Measurements from ENCODE around the gene ACSBG1.

ACSBG1 gene

GRCh38 chr15:78263351-78263781, 29.0 kb upstream of the ACSBG1 start:
- no peak for DNase-seq (ENCODE audit: low read depth)
- no peak overlapping the region for H3K4me3 ChIP-seq (ENCODE audit: low read length)
- TF ChIP-seq, protein P1, sequence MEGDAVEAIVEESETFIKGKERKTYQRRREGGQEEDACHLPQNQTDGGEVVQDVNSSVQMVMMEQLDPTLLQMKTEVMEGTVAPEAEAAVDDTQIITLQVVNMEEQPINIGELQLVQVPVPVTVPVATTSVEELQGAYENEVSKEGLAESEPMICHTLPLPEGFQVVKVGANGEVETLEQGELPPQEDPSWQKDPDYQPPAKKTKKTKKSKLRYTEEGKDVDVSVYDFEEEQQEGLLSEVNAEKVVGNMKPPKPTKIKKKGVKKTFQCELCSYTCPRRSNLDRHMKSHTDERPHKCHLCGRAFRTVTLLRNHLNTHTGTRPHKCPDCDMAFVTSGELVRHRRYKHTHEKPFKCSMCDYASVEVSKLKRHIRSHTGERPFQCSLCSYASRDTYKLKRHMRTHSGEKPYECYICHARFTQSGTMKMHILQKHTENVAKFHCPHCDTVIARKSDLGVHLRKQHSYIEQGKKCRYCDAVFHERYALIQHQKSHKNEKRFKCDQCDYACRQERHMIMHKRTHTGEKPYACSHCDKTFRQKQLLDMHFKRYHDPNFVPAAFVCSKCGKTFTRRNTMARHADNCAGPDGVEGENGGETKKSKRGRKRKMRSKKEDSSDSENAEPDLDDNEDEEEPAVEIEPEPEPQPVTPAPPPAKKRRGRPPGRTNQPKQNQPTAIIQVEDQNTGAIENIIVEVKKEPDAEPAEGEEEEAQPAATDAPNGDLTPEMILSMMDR (IDR thresholded peaks at IDR 0.05; ENCODE audit: insufficient read depth, low read depth, low read length, missing control alignments): no peak

DNA sequence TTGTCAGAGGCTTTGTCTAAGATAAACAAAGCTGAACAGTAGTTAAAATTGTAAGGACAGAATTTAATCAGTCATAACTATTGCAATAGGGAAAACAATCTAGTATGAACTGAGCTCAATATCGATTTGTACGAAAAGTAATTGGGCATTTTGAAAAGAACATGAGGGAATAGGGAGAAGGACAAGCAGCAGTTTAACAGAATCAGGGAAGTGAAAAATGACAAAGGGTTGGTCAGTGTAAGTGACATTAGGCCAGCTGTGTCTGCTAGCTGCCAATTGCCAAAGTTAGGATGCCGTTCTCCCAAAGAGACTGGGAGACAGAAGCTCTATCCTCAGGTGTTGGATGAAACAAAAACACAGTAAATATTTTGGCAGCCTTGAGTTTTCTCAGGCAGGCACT, 26.7 kb upstream of the ACSBG1 start:
- TF ChIP-seq, protein P1 (IDR thresholded peaks at IDR 0.05; ENCODE audit: insufficient read depth, low read depth, low read length, missing control alignments): no peak
- no peak overlapping the region for H3K4me3 ChIP-seq (ENCODE audit: low read length)
- no peak for DNase-seq (ENCODE audit: low read depth)

DNA sequence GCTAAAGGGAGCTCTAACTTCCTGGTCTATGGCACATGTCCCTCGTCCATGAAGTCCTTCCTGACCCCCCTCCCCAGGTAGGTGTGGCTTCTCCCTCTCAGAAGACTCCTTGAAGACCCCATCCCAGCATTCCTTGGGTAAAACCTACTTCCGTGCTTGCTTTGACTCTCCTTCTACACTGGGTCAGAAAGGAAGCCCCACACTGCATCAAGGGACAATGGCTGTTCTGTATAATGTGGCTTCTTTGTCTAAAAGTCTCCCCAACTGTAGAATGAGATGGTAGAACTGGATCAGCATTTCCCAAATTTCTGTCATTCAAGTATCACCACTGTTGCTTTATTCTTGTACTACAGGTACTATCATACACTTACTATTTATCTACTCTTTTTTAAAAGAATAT, 26.1 kb upstream of the ACSBG1 start:
- TF ChIP-seq, protein P1 (IDR thresholded peaks at IDR 0.05; ENCODE audit: insufficient read depth, low read depth, low read length, missing control alignments): no peak
- no peak for DNase-seq (ENCODE audit: low read depth)
- H3K4me3 ChIP-seq (ENCODE audit: low read length): no peak overlapping the region

DNA sequence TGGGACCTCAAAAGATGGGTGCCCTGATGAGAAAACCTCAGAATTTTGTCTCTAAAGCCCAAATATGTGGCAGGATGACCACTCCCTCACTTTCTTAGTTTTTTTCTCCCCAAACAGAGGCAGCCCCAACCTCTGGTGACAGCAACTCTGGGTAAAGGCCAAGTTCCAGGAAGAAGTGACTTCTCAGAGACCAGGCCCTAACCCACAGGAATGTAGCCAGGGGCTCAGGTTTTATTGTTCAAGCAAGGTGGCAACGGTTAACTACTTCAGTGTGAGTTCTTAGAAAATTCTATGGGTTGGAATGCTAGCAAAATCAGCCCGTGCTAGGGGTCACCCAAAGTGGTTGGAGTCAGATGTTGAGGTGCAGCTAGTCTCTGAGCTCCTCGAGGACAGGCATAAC, 24.9 kb upstream of the ACSBG1 start:
- DNase-seq (ENCODE audit: low read depth): no peak
- TF ChIP-seq, protein P1 (IDR thresholded peaks at IDR 0.05; ENCODE audit: insufficient read depth, low read depth, low read length, missing control alignments): no peak
- no peak overlapping the region for H3K4me3 ChIP-seq (ENCODE audit: low read length)

GRCh38 chr15:78257681-78258080, 23.3 kb upstream of the ACSBG1 start:
- no peak for DNase-seq (ENCODE audit: low read depth)
- no peak overlapping the region for H3K4me3 ChIP-seq (ENCODE audit: low read length)
- TF ChIP-seq, protein P1 (IDR thresholded peaks at IDR 0.05; ENCODE audit: insufficient read depth, low read depth, low read length, missing control alignments): no peak

- TF ChIP-seq, protein P1 (IDR thresholded peaks at IDR 0.05; ENCODE audit: insufficient read depth, low read depth, low read length, missing control alignments): no peak
- no peak for DNase-seq (ENCODE audit: low read depth)
- no peak overlapping the region for H3K4me3 ChIP-seq (ENCODE audit: low read length)
Observed at GRCh38 chr15:78256044-78256437, 21.7 kb upstream of the ACSBG1 start.

DNA sequence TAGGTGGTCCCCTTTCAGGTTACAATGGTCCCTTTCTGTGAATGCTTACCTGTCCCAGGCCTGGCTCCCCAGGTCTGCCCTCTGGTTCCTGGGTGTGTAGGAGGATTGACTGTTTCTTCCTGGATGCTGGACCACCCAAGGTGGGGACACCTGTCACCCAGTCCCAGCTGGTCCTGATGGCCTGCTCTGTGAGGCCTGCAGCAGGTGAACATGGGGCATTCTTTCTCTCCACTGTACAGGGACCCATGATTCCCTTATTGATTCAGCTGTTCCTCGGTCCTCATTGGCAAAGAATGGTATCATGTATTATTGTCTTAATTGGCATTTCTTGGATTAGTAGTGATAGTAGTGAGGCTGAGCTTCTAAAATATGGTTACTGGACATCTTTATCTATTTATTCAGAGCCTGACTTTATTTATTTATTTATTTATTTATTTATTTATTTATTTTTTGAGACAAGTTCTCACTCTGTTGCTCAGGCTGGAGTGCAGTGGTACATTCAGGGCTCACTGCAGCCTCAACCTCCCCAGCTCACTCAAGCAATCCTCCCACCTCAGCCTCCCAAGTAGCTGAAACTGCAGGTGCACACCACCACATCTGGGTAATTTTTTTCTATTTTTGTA, 21.2 kb upstream of the ACSBG1 start:
- no peak overlapping the region for H3K4me3 ChIP-seq (ENCODE audit: low read length)
- DNase-seq (ENCODE audit: low read depth): no peak
- TF ChIP-seq, protein P1 (IDR thresholded peaks at IDR 0.05; ENCODE audit: insufficient read depth, low read depth, low read length, missing control alignments): no peak
